ENCODE results near the gene USP13.

DNA sequence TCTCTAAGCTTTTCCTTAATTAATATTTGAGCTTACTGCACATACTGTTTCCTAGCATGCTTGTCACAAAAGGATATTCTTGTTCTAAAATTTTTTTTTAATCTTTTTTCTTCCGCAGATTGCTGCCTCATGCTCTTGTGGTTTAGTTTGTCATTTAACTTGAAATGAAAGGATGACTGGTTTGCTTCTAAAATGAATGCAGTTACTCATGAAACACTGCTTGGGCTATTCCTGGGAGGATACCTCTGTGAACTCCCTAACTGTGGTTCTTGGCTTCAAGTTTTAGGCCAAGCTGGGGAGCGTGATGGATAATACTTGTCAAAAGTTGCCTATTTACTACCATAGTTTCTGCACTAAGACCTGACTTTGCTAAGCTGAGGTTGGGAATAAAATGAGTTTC, 64.0 kb downstream of the USP13 start:
- TF ChIP-seq, protein P1, sequence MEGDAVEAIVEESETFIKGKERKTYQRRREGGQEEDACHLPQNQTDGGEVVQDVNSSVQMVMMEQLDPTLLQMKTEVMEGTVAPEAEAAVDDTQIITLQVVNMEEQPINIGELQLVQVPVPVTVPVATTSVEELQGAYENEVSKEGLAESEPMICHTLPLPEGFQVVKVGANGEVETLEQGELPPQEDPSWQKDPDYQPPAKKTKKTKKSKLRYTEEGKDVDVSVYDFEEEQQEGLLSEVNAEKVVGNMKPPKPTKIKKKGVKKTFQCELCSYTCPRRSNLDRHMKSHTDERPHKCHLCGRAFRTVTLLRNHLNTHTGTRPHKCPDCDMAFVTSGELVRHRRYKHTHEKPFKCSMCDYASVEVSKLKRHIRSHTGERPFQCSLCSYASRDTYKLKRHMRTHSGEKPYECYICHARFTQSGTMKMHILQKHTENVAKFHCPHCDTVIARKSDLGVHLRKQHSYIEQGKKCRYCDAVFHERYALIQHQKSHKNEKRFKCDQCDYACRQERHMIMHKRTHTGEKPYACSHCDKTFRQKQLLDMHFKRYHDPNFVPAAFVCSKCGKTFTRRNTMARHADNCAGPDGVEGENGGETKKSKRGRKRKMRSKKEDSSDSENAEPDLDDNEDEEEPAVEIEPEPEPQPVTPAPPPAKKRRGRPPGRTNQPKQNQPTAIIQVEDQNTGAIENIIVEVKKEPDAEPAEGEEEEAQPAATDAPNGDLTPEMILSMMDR (conservative IDR thresholded peaks at IDR 0.05; ENCODE audit: low read depth, low read length) = no peak
- no peak for TF ChIP-seq EZH2 (IDR thresholded peaks at IDR 0.05; ENCODE audit: borderline replicate concordance, low read depth, low read length, poor library complexity, severe bottlenecking)
